ENCODE measurements around the gene FADS3. TPM values are rescaled to one million over a fixed set of nuclear protein-coding genes. Genes with fewer than 3 reads are reported as not detected.

The FADS3 gene
- total RNA-seq, 6 donors from 2014 or later: 34.4 to 138 (median 106) TPM

GRCh38 chr11:61880031-61880430 is 11.3 kb downstream of the FADS3 start:
- DNase-seq (peak in 1 of 2 donors; percentile 27), ATAC-seq (ENCODE audit: low FRiP score in 2 of 2) (no peak)
- H3K9me3 ChIP-seq: no peaks in the 10 kb centered on the region

GRCh38 chr11:61879152-61879551 is 12.2 kb downstream of the FADS3 start:
- 80 to 90% methylated on average over 4 to 7 of the region's 7 CpGs for WGBS, 2 donors
- no peak for TF ChIP-seq POLR2AphosphoS5 (IDR thresholded peaks at IDR 0.05)
- no peak for TF ChIP-seq CTCF (IDR thresholded peaks at IDR 0.05)
- no peak for TF ChIP-seq POLR2A (IDR thresholded peaks at IDR 0.05)
- no peak for TF ChIP-seq EP300 (IDR thresholded peaks at IDR 0.05)
- H3K9me3 ChIP-seq: no peaks in the 10 kb centered on the region
- peaks cover 0 to 27% (median 3%) of the 10 kb centered on the region in 4 donors for H3K36me3 ChIP-seq
- no peaks in the 10 kb centered on the region for H3K27me3 ChIP-seq
- DNase-seq (peak in 1 of 2 donors; percentile 52), ATAC-seq (ENCODE audit: low FRiP score in 2 of 2) (no peak)
- no peak overlapping the region for H3K27ac ChIP-seq
- H3K4me1 ChIP-seq: peaks cover 0 to 6% (median 2%) of the 10 kb centered on the region in 4 donors
- H3K4me3 ChIP-seq: no peak overlapping the region

More at GRCh38 chr11:61880031-61880430, 11.3 kb downstream of the FADS3 start:
- Histone ChIP-seq H3K4me1 (no peaks in the 10 kb centered on the region), H3K27me3 (no peaks in the 10 kb centered on the region), H3K4me3 (no peak overlapping the region), H3K36me3 (peaks cover 0 to 27% (median 3%) of the 10 kb centered on the region in 4 donors), H3K27ac (no peak overlapping the region)
- WGBS, 2 donors: 88 to 96% methylated on average over 10 to 11 of the region's 11 CpGs
- TF ChIP-seq POLR2A (IDR thresholded peaks at IDR 0.05) (no peak), POLR2AphosphoS5 (IDR thresholded peaks at IDR 0.05) (no peak), EP300 (IDR thresholded peaks at IDR 0.05) (no peak), CTCF (IDR thresholded peaks at IDR 0.05) (no peak)

GRCh38 chr11:61875698-61876097 is 15.6 kb downstream of the FADS3 start:
- ATAC-seq (ENCODE audit: low FRiP score in 2 of 2): no peak
- no peak overlapping the region for H3K27ac ChIP-seq
- H3K9me3 ChIP-seq: no peaks in the 10 kb centered on the region
- no peak for DNase-seq
- H3K4me3 ChIP-seq: no peak overlapping the region
- peaks cover 0 to 27% (median 3%) of the 10 kb centered on the region in 4 donors for H3K36me3 ChIP-seq
- peaks cover 0 to 14% (median 8%) of the 10 kb centered on the region in 4 donors for H3K4me1 ChIP-seq
- 55 to 98% methylated on average over 2 to 4 of the region's 14 CpGs for WGBS, 2 donors
- no peaks in the 10 kb centered on the region for H3K27me3 ChIP-seq
- TF ChIP-seq POLR2AphosphoS5 (IDR thresholded peaks at IDR 0.05) (no peak), EP300 (IDR thresholded peaks at IDR 0.05) (no peak), CTCF (IDR thresholded peaks at IDR 0.05) (no peak), POLR2A (IDR thresholded peaks at IDR 0.05) (no peak)

- Histone ChIP-seq H3K27ac (no peak overlapping the region), H3K4me3 (no peak overlapping the region), H3K36me3 (peaks cover 0 to 27% (median 3%) of the 10 kb centered on the region in 4 donors), H3K4me1 (peaks cover 0 to 14% (median 8%) of the 10 kb centered on the region in 4 donors), H3K27me3 (no peaks in the 10 kb centered on the region), H3K9me3 (no peaks in the 10 kb centered on the region)
- ATAC-seq (ENCODE audit: low FRiP score in 2 of 2) (no peak), DNase-seq (no peak)
- no peak for TF ChIP-seq POLR2A (IDR thresholded peaks at IDR 0.05)
- WGBS, 2 donors: 69 to 75% methylated on average over 3 of the region's 3 CpGs
These were observed 16.5 kb downstream of the FADS3 start for GRCh38 chr11:61874853-61875252.

GRCh38 chr11:61874377-61874809 is 17.0 kb downstream of the FADS3 start:
- DNase-seq (peak in 1 of 2 donors; percentile 63), ATAC-seq (ENCODE audit: low FRiP score in 2 of 2) (no peak)
- no peak overlapping the region for H3K4me3 ChIP-seq
- peaks cover 0 to 14% (median 8%) of the 10 kb centered on the region in 4 donors for H3K4me1 ChIP-seq
- H3K36me3 ChIP-seq: peaks cover 0 to 26% (median 3%) of the 10 kb centered on the region in 4 donors
- no peaks in the 10 kb centered on the region for H3K9me3 ChIP-seq
- no peak overlapping the region for H3K27ac ChIP-seq
- WGBS, 2 donors: 63 to 79% methylated on average over 12 of the region's 12 CpGs
- H3K27me3 ChIP-seq: no peaks in the 10 kb centered on the region
- TF ChIP-seq POLR2A (IDR thresholded peaks at IDR 0.05) (no peak), CTCF (IDR thresholded peaks at IDR 0.05) (no peak), POLR2AphosphoS5 (IDR thresholded peaks at IDR 0.05) (no peak)

Data from upper lobe of left lung (tissue), 6 donors.